K562 (cell line): ENCODE measurements around the gene CNTN5. TPM values are rescaled to one million over a fixed set of nuclear protein-coding genes. Genes with fewer than 3 reads are reported as not detected.

Source experiments
- ATAC-seq: fragments of 200-7000 bp; cut with Tn5 transposase; 3 replicates; pipeline ENCODE4 v1.9.1; 2020; ENCODE audit warnings: moderate library complexity
- BruUV-seq: library from RNA; stranded (reverse); fragments of 400-500 nt; replicated peaks from 2 replicates; lab custom pipeline; 2021; lab: Mats Ljungman, UMichigan
- CTCF ChIA-PET: fragments of 300-600 bp; formaldehyde crosslinking; extraction: SDS; loops from one replicate; lab custom pipeline; 2021; ENCODE audit warnings: low intra/inter-chr PET ratio; lab: Yijun Ruan, JAX
- POLR2A ChIA-PET: fragments of 300-600, 350-650 bp; sonication (Branson Sonifier 250); formaldehyde crosslinking; extraction: SDS; loops from one replicate; lab custom pipeline; 2021; ENCODE audit warnings: antibody characterized with exemption, inconsistent platforms; lab: Yijun Ruan, JAX
- DNase-seq, 4 experiments: peaks; one replicate each; pipeline versions ENCODE4 v3.0.0 to v3.0.0-alpha.2; 2011 to 2018; ENCODE audit warnings: low spot score in 3 of 4, mixed read lengths in 3 of 4; ENCODE audit errors: extremely low read depth in 1 of 4
- FAIRE-seq: peaks from 2 replicates; lab custom pipeline; 2011; peaks lifted over from hg19 to GRCh38; lab: Jason Lieb, UNC
- H2AFZ ChIP-seq: 2 replicates; pipeline ENCODE4 v1.6.0; 2011; ENCODE audit warnings: low read depth, low read length, control low read depth, inconsistent platforms
- H3K27ac ChIP-seq: fragments of 200-600 bp; 3 replicates; pipeline ENCODE4 v1.8.0; 2011; ENCODE audit warnings: low read depth, mild to moderate bottlenecking, control low read depth, inconsistent platforms, low read length, moderate library complexity, mixed read lengths; ENCODE audit errors: extremely low read depth
- H3K27me3 ChIP-seq, 2 experiments: fragments of 300-600 bp in 1 of 2; 2 replicates in 1 of 2; 3 replicates in 1 of 2; pipeline versions ENCODE4 v1.6.0 to v1.8.0; 2011; ENCODE audit warnings: inconsistent platforms in 2 of 2, low read length in 2 of 2, mild to moderate bottlenecking in 1 of 2, mixed read lengths in 1 of 2, moderate library complexity in 1 of 2; ENCODE audit not compliant: control insufficient read depth in 2 of 2, insufficient read depth in 2 of 2
- H3K36me3 ChIP-seq: fragments of 300-600 bp; 3 replicates; pipeline ENCODE4 v1.8.0; 2011; ENCODE audit warnings: mild to moderate bottlenecking, low read length, inconsistent platforms; ENCODE audit not compliant: control insufficient read depth, insufficient read depth
- H3K4me1 ChIP-seq, 2 experiments: fragments of 200-600 bp in 1 of 2; replicated peaks in 1 of 2; 2 replicates in 1 of 2; 3 replicates in 1 of 2; pipeline versions ENCODE4 v1.5.1 to v1.8.0; 2011; ENCODE audit warnings: inconsistent platforms in 2 of 2, low read length in 2 of 2, mild to moderate bottlenecking in 1 of 2, mixed read lengths in 1 of 2, moderate library complexity in 1 of 2; ENCODE audit not compliant: control insufficient read depth in 2 of 2, insufficient read depth in 2 of 2
- H3K4me2 ChIP-seq: 2 replicates; pipeline ENCODE4 v1.6.1; 2011; ENCODE audit warnings: low read length, control low read depth, inconsistent platforms, mixed read lengths; ENCODE audit not compliant: insufficient read depth
- H3K4me3 ChIP-seq: fragments of 200-600 bp; sonication (generic), shearing (Covaris generic); 2 replicates; pipeline ENCODE4 v1.5.1; 2016; ENCODE audit warnings: control low read depth, inconsistent platforms
- H3K79me2 ChIP-seq: fragments of 200-600 bp; 3 replicates; pipeline ENCODE4 v1.8.0; 2011; ENCODE audit warnings: low read length, inconsistent platforms; ENCODE audit not compliant: control insufficient read depth, insufficient read depth
- H3K9ac ChIP-seq, 2 experiments: 2 replicates each; pipeline versions ENCODE4 v1.6.0 to v1.6.1; 2011; ENCODE audit warnings: low read depth in 2 of 2, low read length in 2 of 2, control low read depth in 1 of 2, inconsistent platforms in 1 of 2, mild to moderate bottlenecking in 1 of 2, mixed read lengths in 1 of 2; ENCODE audit not compliant: insufficient read depth in 1 of 2
- H3K9me1 ChIP-seq: one replicate; pipeline ENCODE4 v1.6.0; 2011; ENCODE audit warnings: inconsistent platforms, mild to moderate bottlenecking, low read length, moderate library complexity; ENCODE audit not compliant: control insufficient read depth, insufficient read depth
- H3K9me3 ChIP-seq: replicated peaks from 2 replicates; pipeline ENCODE4 v1.5.1; 2011; ENCODE audit warnings: low read depth, low read length, inconsistent platforms; ENCODE audit not compliant: control insufficient read depth, insufficient read depth
- H4K20me1 ChIP-seq: replicated peaks from 2 replicates; pipeline ENCODE4 v1.6.1; 2011; ENCODE audit warnings: low read length, inconsistent platforms, mixed read lengths; ENCODE audit not compliant: control insufficient read depth, insufficient read depth
- ELK1 ChIP-seq: sonication (generic); formaldehyde crosslinking; IDR thresholded peaks from 2 replicates; pipeline ENCODE4 v1.8.1; 2022; ENCODE audit warnings: missing genetic modification reagents
- HMBOX1 ChIP-seq: sonication (generic); IDR thresholded peaks from 2 replicates; pipeline ENCODE4 v1.6.1; 2016
- HOMEZ ChIP-seq: fragments of 250-450 bp; sonication (Bioruptor Pico); IDR thresholded peaks from 2 replicates; pipeline ENCODE4 v1.4.0; 2020; ENCODE audit warnings: mild to moderate bottlenecking, moderate library complexity
- IRF1 ChIP-seq: sonication (generic); formaldehyde crosslinking; IDR thresholded peaks from 2 replicates; pipeline ENCODE4 v1.8.0; 2022; ENCODE audit warnings: missing genetic modification reagents, mild to moderate bottlenecking, borderline replicate concordance
- KAT7 ChIP-seq: sonication (generic); formaldehyde crosslinking; IDR thresholded peaks from 2 replicates; pipeline ENCODE4 v1.8.0; 2022; ENCODE audit warnings: missing genetic modification reagents, mild to moderate bottlenecking, borderline replicate concordance
- MEF2A ChIP-seq: IDR thresholded peaks from 2 replicates; pipeline ENCODE4 v1.6.1; 2011; ENCODE audit warnings: low read depth, mild to moderate bottlenecking, low read length, moderate library complexity; ENCODE audit not compliant: control insufficient read depth
- NR1H2 ChIP-seq: sonication (generic); formaldehyde crosslinking; IDR thresholded peaks from 2 replicates; pipeline ENCODE4 v1.4.0; 2020; ENCODE audit warnings: mild to moderate bottlenecking, missing genetic modification reagents
- POLR2A ChIP-seq: fragments of 450-650 bp; conservative IDR thresholded peaks from 2 replicates; pipeline ENCODE4 v1.6.1; 2016
- POLR2AphosphoS5 ChIP-seq: IDR thresholded peaks from 2 replicates; pipeline ENCODE4 v1.6.1; 2011; ENCODE audit warnings: mild to moderate bottlenecking, low read depth, low read length, moderate library complexity; ENCODE audit not compliant: control insufficient read depth, insufficient read depth
- RB1 ChIP-seq: fragments of 450-650 bp; IDR thresholded peaks from 2 replicates; pipeline ENCODE4 v1.6.1; 2017; ENCODE audit warnings: low read depth, mild to moderate bottlenecking
- SRSF9 ChIP-seq: fragments of 200-400 bp; formaldehyde crosslinking; IDR thresholded peaks from 2 replicates; pipeline ENCODE4 v1.6.1; 2017; ENCODE audit warnings: low read depth, low read length, borderline replicate concordance
- ZBTB12 ChIP-seq: fragments of 250-450 bp; sonication (Bioruptor Pico); IDR thresholded peaks from 2 replicates; pipeline ENCODE4 v1.4.0; 2020
- ZBTB26 ChIP-seq: fragments of 450-650 bp; formaldehyde crosslinking; IDR thresholded peaks from 2 replicates; pipeline ENCODE4 v1.4.0; 2022; ENCODE audit warnings: missing genetic modification characterization
- ZBTB7A ChIP-seq: IDR thresholded peaks from 2 replicates; pipeline ENCODE4 v1.6.1; 2011; ENCODE audit warnings: low read depth, mild to moderate bottlenecking, low read length, moderate library complexity, borderline replicate concordance; ENCODE audit not compliant: control insufficient read depth
- ZFP1 ChIP-seq: fragments of 450-650 bp; formaldehyde crosslinking; IDR thresholded peaks from 2 replicates; pipeline ENCODE4 v1.4.0; 2020; ENCODE audit warnings: mild to moderate bottlenecking, mixed read lengths
- ZKSCAN1 ChIP-seq: fragments of 150-350 bp; IDR thresholded peaks from 2 replicates; pipeline ENCODE4 v1.6.1; 2016; ENCODE audit warnings: low read depth, low read length
- ZNF444 ChIP-seq: fragments of 250-450 bp; sonication (Bioruptor Pico); IDR thresholded peaks from 2 replicates; pipeline ENCODE4 v1.4.0; 2020; ENCODE audit warnings: mild to moderate bottlenecking, moderate library complexity
- WGBS: fragments of 100-300 bp; shearing (Covaris generic); methylation state at CpG from one replicate; pipeline ENCODE4 v1.1.6; 2016; ENCODE audit warnings: low coverage, mixed read lengths; ENCODE audit not compliant: insufficient coverage; ENCODE audit errors: missing lambda C conversion rate; 5-methylcytosine and 5-hydroxymethylcytosine counted together
- in situ Hi-C: fragments of 300-500 bp; cut with MboI; formaldehyde crosslinking; loops from 4 replicates; pipeline ENCODE4 v1.15.0; 2018; ENCODE audit warnings: inconsistent platforms, mixed read lengths
- intact Hi-C: fragments of 100-400 bp; cut with micrococcal nuclease; formaldehyde crosslinking; loops from 2 replicates; pipeline ENCODE4 v1.14.2; 2022
- polyA plus RNA-seq, 8 experiments: library from polyadenylated mRNA; depleted of rRNA in 4 of 8; stranded (reverse) in 5 of 8; unstranded in 3 of 8; fragments of >200 nt; fragmentation: Nextera tagmentation in 2 of 8; fragmentation: Illumina TruSeq in 1 of 8; extraction: Ambion mirVana in 2 of 8; extraction: Trizol in 1 of 8; gene quantifications; 2 replicates each; pipeline versions ENCODE4 v1.2.1 to v1.2.3, GENCODE V29; 2011 to 2014; ENCODE audit warnings: inconsistent platforms in 1 of 8, missing spikeins in 1 of 8
- total RNA-seq, 7 experiments: library from RNA; depleted of rRNA in 6 of 7; stranded (reverse); fragments of >200 nt in 6 of 7; fragmentation: Illumina TruSeq in 2 of 7; extraction: Trizol in 2 of 7; gene quantifications; 2 replicates each; pipeline versions ENCODE4 v1.2.1 to v1.2.3, GENCODE V29; 2011 to 2021; ENCODE audit warnings: low replicate concordance in 1 of 7

Gene CNTN5
- total and polyA plus RNA-seq, 9 of the 15 experiments (the other 6 are each of a cell fraction or from before 2014, with no cell fraction given), result 0.03 TPM; not detected in 8

- DNase-seq (no peak), ATAC-seq (no peak), FAIRE-seq (no peak)
- Histone ChIP-seq H4K20me1 (no peaks in the 10 kb centered on the region), H3K4me2 (no peak overlapping the region), H3K79me2 (no peaks in the 10 kb centered on the region), H2AFZ (no peak overlapping the region), H3K4me3 (no peak overlapping the region), H3K36me3 (no peaks in the 10 kb centered on the region), H3K9ac (no peak overlapping the region), H3K9me3 (no peaks in the 10 kb centered on the region), H3K9me1 (no peaks in the 10 kb centered on the region), H3K27ac (no peak overlapping the region), H3K4me1 (no peaks in the 10 kb centered on the region), H3K27me3 (no peaks in the 10 kb centered on the region)
- in situ Hi-C loops, result no loop called here
- WGBS, result 2% methylated on average over 3 of the region's 3 CpGs
- POLR2A ChIA-PET, result no interaction called here
- CTCF ChIA-PET, result no interaction called here
- BruUV-seq, result no TSS peak
- intact Hi-C loops, result no loop called here
- no peak for TF ChIP-seq ZFP1
- no peak for TF ChIP-seq ZNF444 (CRISPR knock-in tag)
- no peak for TF ChIP-seq KAT7 (CRISPR knock-in tag)
- TF ChIP-seq POLR2AphosphoS5, result no peak
- no peak for TF ChIP-seq SRSF9
- no peak for TF ChIP-seq ZBTB12 (CRISPR knock-in tag)
- TF ChIP-seq HMBOX1, result no peak
- no peak for TF ChIP-seq HOMEZ (CRISPR knock-in tag)
- TF ChIP-seq ZBTB7A, result no peak
- no peak for TF ChIP-seq NR1H2 (CRISPR knock-in tag)
- no peak for TF ChIP-seq ELK1 (CRISPR knock-in tag)
- no peak for TF ChIP-seq ZBTB26 (CRISPR knock-in tag)
- no peak for TF ChIP-seq IRF1 (CRISPR knock-in tag)
- TF ChIP-seq MEF2A, result no peak
- TF ChIP-seq ZKSCAN1, result no peak
- TF ChIP-seq POLR2A, result no peak
- TF ChIP-seq RB1, result no peak
Observed at GRCh38 chr11:99686838-99687237, 666.1 kb downstream of the CNTN5 start.
